Measurements from ENCODE around the gene CNTN5.

CNTN5 gene

DNA sequence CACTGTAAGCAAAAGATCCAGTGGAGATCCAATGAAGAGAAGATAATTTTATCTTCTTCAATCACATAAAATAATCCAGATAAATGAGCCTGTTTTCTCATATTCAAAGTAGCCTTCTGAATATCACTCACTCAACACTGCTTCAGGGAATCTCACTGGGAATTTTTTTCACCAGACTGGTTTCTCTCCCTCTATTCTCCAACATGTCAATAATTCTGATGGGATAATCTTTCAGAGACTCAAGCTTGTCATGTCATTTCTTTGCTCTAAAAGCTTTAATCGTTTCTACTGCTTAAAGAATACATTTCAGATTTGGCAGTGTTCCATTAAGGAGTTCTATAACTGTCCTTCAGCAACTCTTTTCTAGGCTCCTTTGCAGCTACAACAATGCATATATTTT, 16.3 kb downstream of the CNTN5 start:
- ATAC-seq, result no peak
- TF ChIP-seq CSRNP3 (CRISPR knock-in tag; IDR thresholded peaks at IDR 0.05), result no peak
- no peak for TF ChIP-seq ZFP3 (CRISPR knock-in tag; IDR thresholded peaks at IDR 0.05)
- no peak for TF ChIP-seq ZNF8 (CRISPR knock-in tag; IDR thresholded peaks at IDR 0.05)
- TF ChIP-seq GLIS3 (CRISPR knock-in tag; IDR thresholded peaks at IDR 0.05), result no peak
- no peak for TF ChIP-seq ZC3H10 (CRISPR knock-in tag; IDR thresholded peaks at IDR 0.05)
- TF ChIP-seq ARNTL (CRISPR knock-in tag; IDR thresholded peaks at IDR 0.05; ENCODE audit: borderline replicate concordance, low read depth), result no peak
- TF ChIP-seq TCF4 (CRISPR knock-in tag; IDR thresholded peaks at IDR 0.05; ENCODE audit: borderline replicate concordance), result no peak
- TF ChIP-seq ZNF565 (CRISPR knock-in tag; conservative IDR thresholded peaks at IDR 0.05; ENCODE audit: low read depth), result no peak
- no peak for TF ChIP-seq ZNF70 (CRISPR knock-in tag; IDR thresholded peaks at IDR 0.05)
- TF ChIP-seq ESRRG (CRISPR knock-in tag; IDR thresholded peaks at IDR 0.05), result no peak
- no peak for TF ChIP-seq BACH2 (CRISPR knock-in tag; IDR thresholded peaks at IDR 0.05; ENCODE audit: borderline replicate concordance)
- TF ChIP-seq ZFP30 (CRISPR knock-in tag; IDR thresholded peaks at IDR 0.05), result no peak
- TF ChIP-seq, protein P1, sequence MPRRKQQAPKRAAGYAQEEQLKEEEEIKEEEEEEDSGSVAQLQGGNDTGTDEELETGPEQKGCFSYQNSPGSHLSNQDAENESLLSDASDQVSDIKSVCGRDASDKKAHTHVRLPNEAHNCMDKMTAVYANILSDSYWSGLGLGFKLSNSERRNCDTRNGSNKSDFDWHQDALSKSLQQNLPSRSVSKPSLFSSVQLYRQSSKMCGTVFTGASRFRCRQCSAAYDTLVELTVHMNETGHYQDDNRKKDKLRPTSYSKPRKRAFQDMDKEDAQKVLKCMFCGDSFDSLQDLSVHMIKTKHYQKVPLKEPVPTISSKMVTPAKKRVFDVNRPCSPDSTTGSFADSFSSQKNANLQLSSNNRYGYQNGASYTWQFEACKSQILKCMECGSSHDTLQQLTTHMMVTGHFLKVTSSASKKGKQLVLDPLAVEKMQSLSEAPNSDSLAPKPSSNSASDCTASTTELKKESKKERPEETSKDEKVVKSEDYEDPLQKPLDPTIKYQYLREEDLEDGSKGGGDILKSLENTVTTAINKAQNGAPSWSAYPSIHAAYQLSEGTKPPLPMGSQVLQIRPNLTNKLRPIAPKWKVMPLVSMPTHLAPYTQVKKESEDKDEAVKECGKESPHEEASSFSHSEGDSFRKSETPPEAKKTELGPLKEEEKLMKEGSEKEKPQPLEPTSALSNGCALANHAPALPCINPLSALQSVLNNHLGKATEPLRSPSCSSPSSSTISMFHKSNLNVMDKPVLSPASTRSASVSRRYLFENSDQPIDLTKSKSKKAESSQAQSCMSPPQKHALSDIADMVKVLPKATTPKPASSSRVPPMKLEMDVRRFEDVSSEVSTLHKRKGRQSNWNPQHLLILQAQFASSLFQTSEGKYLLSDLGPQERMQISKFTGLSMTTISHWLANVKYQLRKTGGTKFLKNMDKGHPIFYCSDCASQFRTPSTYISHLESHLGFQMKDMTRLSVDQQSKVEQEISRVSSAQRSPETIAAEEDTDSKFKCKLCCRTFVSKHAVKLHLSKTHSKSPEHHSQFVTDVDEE (CRISPR knock-in tag; IDR thresholded peaks at IDR 0.05), result no peak

DNA sequence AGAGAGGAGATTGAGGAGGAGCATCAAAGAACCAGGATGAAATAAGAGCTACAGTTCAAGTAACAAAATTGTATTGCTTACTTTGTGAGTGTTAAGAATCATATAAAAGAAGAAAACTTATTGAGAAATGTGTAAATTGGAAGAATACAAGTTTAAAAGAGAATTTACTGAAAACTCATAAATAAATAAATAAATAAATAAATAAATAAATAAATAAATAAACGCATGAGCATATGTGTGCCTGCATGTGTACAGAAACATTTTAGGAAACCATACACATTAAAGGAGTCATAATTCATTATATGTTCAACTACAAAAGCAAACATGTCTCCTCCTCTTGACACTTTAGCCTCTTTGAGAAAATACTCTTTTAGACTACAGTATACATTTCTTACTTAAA, 42.6 kb downstream of the CNTN5 start:
- no peak for ATAC-seq
- TF ChIP-seq ARNTL (CRISPR knock-in tag; IDR thresholded peaks at IDR 0.05; ENCODE audit: borderline replicate concordance, low read depth) (no peak), ZC3H10 (CRISPR knock-in tag; IDR thresholded peaks at IDR 0.05) (no peak), POU6F1 (CRISPR knock-in tag; IDR thresholded peaks at IDR 0.05; ENCODE audit: borderline replicate concordance, low read depth) (no peak), TCF4 (CRISPR knock-in tag; IDR thresholded peaks at IDR 0.05; ENCODE audit: borderline replicate concordance) (no peak), RARB (CRISPR knock-in tag; IDR thresholded peaks at IDR 0.05) (no peak), TOX (CRISPR knock-in tag; IDR thresholded peaks at IDR 0.05; ENCODE audit: borderline replicate concordance) (no peak), PPARA (CRISPR knock-in tag; IDR thresholded peaks at IDR 0.05; ENCODE audit: borderline replicate concordance) (no peak), ZFP3 (CRISPR knock-in tag; IDR thresholded peaks at IDR 0.05) (no peak), SNAI2 (CRISPR knock-in tag; IDR thresholded peaks at IDR 0.05) (no peak)
- TF ChIP-seq, protein P2, sequence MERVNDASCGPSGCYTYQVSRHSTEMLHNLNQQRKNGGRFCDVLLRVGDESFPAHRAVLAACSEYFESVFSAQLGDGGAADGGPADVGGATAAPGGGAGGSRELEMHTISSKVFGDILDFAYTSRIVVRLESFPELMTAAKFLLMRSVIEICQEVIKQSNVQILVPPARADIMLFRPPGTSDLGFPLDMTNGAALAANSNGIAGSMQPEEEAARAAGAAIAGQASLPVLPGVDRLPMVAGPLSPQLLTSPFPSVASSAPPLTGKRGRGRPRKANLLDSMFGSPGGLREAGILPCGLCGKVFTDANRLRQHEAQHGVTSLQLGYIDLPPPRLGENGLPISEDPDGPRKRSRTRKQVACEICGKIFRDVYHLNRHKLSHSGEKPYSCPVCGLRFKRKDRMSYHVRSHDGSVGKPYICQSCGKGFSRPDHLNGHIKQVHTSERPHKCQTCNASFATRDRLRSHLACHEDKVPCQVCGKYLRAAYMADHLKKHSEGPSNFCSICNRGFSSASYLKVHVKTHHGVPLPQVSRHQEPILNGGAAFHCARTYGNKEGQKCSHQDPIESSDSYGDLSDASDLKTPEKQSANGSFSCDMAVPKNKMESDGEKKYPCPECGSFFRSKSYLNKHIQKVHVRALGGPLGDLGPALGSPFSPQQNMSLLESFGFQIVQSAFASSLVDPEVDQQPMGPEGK (CRISPR knock-in tag; IDR thresholded peaks at IDR 0.05; ENCODE audit: borderline replicate concordance), result no peak

DNA sequence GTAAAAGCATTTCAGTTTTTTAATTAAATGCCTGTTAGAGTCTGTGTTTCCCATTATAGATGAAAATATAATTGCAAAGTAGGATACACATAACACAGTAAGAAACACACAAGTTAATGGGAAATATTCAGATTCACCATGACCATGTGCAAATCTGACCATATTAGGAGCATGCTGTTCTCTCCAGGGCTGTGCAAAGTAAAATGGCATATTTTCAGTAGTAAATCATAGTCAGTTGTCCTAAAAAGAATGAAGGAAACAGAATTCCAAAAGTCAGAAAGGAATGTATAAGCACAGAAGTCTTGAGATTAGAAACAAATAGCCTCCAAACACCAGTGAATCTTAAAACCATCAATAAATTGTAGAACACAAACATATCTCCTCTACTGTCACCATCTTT, 44.4 kb downstream of the CNTN5 start:
- no peak for ATAC-seq
- no peak for TF ChIP-seq CREB5 (CRISPR knock-in tag; IDR thresholded peaks at IDR 0.05; ENCODE audit: low read depth)
- no peak for TF ChIP-seq OSR1 (CRISPR knock-in tag; IDR thresholded peaks at IDR 0.05)
- TF ChIP-seq ZNF565 (CRISPR knock-in tag; conservative IDR thresholded peaks at IDR 0.05; ENCODE audit: low read depth), result no peak
- no peak for TF ChIP-seq PPARA (CRISPR knock-in tag; IDR thresholded peaks at IDR 0.05; ENCODE audit: borderline replicate concordance)
- TF ChIP-seq ZFP3 (CRISPR knock-in tag; IDR thresholded peaks at IDR 0.05), result no peak
- no peak for TF ChIP-seq SNAI2 (CRISPR knock-in tag; IDR thresholded peaks at IDR 0.05)
- no peak for TF ChIP-seq GLIS3 (CRISPR knock-in tag; IDR thresholded peaks at IDR 0.05)
- no peak for TF ChIP-seq ZNF8 (CRISPR knock-in tag; IDR thresholded peaks at IDR 0.05)
- TF ChIP-seq TOX (CRISPR knock-in tag; IDR thresholded peaks at IDR 0.05; ENCODE audit: borderline replicate concordance), result no peak
- TF ChIP-seq ZNF70 (CRISPR knock-in tag; IDR thresholded peaks at IDR 0.05), result no peak
- no peak for TF ChIP-seq CSRNP3 (CRISPR knock-in tag; IDR thresholded peaks at IDR 0.05)
- TF ChIP-seq ARNTL (CRISPR knock-in tag; IDR thresholded peaks at IDR 0.05; ENCODE audit: borderline replicate concordance, low read depth), result no peak

Data from SK-N-SH treated with all-trans-retinoic acid at 6 μM for 48 hours (cell line).